H4 (cell line): ENCODE data around the gene ZFP36. TPM values are rescaled to one million over a fixed set of nuclear protein-coding genes. Genes with fewer than 3 reads are reported as not detected.
"Not testable (repeated sequence)": the region's sequence is repeated elsewhere in the genome, so short reads cannot be mapped to it uniquely, and the experiment has no call there.

ENCODE experiments used
- DNase-seq: peaks from one replicate; pipeline ENCODE4 v3.0.0-alpha.2; 2015; ENCODE audit warnings: low spot score
- total RNA-seq: library from RNA; depleted of rRNA; stranded (reverse); fragments of >200 nt; shearing (Covaris generic); gene quantifications from 2 replicates; pipeline ENCODE4 v1.2.3, GENCODE V29; 2014; rRNA removed

The ZFP36 gene, protein sequence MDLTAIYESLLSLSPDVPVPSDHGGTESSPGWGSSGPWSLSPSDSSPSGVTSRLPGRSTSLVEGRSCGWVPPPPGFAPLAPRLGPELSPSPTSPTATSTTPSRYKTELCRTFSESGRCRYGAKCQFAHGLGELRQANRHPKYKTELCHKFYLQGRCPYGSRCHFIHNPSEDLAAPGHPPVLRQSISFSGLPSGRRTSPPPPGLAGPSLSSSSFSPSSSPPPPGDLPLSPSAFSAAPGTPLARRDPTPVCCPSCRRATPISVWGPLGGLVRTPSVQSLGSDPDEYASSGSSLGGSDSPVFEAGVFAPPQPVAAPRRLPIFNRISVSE
- total RNA-seq: 4.0 and 5.7 TPM in 2 replicates

DNA sequence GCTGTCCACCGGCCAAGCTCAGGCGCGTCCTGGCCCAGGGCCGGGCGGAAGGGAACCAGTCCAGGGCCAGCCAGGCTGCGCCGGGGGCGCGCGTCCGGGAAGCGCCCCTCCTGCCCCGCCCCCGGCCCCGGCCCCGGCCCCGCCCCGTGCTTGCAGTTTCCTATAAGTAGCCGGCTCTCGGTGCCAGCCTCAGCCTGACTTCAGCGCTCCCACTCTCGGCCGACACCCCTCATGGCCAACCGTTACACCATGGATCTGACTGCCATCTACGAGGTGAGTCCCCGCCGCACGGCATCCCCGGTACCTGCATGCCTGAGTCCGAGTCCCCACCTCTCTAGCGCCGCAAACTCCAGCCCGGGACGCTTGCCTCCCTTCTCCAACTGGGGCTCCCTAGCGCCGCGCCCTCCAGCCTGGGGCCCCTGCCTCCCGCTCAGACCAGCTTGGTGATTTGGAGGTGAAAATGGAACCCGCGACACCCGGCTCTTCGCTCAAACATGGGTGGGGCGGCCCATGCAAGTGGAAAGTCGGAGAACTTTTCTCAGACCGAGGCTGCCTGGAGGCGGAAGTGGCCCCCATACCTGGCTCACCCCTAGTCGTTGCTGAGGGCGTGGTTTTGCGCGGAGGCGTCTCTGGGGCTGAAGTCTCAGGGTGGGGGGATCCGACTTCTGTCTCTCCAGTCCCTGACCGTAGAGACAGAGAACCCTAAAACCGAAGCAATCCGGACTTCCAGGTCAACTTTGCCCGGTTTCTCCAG is at the start of gene ZFP36:
Gene ZFP36 (plus strand): TSS at position 192 of the 754 bp plus-strand sequence. CDS start 58 bp downstream, at position 250.
- DNase-seq: peak; percentile 91

DNA sequence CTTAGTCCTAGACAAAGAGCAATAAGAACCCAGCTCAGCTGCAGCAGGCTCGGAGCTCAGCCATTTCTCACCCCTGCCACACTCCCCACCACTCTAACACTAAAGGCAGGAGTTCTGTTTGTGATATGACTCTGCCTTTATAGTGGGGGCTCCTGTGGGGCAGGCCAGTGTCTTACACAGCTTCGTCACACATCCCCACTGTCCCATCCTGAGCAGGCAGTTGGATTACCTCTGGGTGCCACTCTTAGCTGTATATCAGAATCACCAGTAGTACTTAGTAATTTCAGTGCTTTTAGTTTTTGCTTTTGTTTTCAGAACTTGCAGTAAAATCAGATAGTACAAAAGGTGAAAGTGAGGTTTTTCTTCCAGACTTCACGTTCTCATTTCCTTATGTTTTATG is 47.6 kb upstream of the ZFP36 start:
- DNase-seq: no peak

DNA sequence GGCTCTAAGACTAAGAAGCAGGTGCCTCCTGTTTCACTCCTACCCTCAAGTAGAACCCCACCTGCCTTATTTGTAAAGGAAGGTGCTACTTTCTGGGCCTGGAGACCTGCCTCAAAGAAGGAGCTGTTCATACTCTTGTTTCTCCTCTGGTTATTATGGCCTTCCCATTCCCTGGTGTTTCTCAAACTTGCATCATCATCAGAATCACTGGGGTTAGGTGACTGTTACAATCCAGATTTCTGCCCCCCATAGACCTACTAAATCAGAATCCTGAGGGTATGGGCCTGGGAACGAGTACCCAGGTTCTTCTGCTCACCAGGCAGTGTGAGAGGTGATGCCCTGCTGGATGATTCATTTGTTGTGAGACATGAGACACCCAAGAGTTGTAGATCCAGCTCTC is 46.0 kb upstream of the ZFP36 start:
- DNase-seq: no peak

DNA sequence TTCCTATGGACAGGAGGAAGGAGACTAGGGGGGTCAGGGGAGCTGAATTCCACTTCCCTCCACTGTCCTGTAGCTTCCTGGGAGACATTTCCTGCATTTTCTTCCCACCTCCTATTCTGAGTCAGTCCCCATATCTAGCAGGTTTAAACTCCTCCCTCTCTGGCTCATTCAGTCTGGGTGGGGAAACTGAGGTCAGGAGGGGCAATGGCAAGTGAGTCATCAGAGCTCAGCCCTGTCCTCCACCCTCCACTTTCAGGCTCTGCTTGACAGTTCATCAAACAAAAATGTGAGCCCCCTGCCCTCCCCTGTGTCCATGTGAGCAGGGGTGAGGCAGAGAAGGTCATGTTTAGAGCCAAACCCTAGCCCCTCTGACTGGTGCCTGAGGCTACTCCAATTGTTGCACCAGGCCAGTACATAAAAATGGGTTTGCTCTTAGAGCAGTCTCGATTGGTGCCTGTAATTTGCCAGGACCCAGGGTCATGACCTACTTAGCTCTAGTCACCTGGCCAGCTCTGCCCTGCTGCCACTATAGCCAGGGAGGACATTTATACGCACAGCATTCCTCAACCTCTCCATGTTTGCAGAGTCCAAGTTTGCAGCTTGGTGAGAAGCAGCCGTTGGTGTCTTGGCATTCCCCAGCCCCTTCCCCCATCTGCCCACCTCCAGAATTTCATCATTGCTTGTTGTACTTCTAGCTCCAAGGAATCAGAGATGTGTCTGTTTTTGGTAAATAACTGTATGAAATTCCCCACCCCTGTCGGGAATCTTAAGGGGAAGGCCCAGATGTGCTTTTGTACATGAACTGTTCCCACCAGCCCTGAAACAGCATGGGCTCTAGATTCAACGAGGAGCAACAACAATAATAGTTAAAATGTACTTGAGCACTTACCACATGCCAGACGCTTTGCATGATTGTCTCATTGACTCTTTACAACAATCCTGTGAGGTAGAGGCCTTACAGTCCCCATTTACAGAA is 43.7 kb upstream of the ZFP36 start:
- no peak for DNase-seq

DNA sequence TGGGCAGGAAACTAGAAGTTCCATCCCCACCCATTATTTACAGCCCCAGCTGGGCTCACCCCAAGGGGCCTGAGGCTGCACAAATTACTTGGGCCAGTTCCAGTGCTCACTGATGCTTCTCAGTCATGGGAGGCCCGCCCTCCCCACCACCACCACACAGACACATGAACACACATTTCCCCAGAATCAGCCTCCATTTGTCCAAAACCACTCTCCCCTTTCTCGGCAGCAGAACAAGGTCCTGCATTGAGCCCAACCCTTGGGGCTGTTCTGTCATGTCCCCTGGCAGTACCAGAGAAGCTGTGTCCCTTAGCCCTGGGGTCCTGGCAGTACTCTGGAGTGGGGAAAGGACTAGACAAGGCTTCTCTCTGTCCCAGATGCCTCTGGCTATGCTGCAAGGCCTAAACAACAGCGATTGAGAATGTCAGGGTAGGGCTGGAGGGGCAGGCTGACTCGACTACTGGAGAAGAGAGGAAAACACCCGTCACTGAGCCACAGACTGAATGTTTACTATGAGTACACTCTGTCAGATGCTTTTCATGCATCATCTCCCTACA is 42.7 kb upstream of the ZFP36 start:
- no peak for DNase-seq

DNA sequence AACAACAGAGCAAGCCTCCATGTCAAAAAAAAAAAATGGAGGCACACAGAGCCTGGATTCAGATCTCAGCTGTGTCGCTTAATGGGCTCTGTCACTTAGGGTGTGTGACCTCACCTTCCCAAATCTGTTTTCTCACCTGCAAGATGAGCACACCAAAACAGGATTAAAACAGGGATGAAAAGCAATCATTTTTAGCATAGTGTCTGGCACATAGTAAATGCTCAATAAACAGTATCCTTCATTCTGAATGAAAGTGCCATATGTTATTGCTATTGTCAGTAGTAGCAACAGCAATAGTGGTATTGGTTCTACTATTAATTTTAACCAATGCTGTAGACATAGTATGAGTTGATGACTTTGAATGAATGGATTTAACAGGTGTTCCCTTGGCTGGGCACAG is 41.1 kb upstream of the ZFP36 start:
- DNase-seq: no peak

DNA sequence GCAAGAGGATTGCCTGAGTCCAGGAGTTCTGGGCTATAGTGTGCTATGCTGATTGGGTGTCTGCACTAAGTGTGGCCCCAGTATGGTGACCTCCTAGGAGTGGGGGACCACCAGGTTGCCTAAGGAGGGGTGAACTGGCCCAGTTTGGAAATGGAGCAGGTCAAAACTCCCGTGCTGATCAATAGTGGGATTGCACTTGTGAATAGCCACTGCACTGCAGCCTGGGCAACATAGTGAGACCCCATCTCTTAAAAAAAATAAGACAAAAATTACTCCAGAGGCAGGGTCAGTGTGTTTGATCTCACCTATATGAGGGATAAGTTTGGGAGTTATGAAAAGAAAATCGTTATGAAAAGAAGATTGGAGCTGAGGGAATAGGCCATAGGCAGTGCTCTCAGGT is 37.4 kb upstream of the ZFP36 start:
- DNase-seq: no peak

DNA sequence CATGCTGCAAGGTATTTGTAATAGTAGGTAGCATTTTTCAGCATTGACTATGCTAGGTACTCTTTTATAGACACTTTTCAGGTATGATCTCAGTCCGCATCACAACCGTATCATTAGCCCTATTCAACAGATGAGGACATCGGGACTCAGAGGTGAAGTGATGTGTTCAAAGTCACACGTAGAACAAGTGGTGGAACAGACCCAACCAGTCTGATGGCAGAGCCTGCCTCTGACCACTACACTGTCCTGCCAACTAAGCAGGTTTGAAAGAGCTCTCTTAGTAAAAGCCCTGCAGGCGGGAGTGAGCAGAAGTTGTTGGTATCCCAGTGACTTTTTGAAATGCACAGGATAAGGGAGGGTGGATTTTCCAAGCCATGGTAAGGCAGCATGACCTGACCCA is 35.9 kb upstream of the ZFP36 start:
- DNase-seq: no peak

DNA sequence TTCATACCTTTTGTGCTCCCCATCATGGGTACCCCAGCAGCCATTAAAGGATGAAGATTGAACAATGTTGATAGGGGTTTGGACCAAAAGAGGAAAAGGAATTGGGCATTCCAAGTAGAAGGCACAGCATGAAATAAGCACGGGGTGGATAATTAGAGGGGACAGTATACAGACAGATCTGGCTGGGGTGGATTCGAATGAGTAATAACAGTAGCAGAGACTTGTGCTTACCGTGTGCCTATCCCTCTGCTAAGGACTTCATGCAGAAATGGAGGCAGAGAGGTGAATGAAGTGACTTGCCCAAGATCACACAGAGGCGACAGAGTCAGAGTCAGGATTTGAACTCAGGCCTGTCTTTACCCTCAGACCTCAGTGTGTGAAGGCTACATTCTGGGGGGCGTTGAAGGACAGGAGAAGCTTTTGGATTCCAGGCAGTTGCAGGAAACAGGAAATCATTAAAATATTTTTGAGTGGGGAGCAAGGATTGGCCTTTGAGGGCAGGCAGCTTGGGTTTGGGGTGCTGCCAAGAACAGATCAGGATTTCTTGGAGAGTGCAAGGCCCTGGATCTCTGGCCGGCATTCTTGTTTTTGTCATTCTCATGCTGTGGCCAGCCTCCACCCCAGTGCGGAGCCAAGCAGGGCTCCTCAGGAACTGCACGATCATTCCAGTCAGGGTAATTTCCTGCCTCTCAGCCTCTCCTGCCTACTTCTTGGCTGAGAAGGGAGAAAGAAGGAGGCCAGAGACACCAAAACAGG is 34.4 kb upstream of the ZFP36 start:
- DNase-seq: peak; percentile 70

DNA sequence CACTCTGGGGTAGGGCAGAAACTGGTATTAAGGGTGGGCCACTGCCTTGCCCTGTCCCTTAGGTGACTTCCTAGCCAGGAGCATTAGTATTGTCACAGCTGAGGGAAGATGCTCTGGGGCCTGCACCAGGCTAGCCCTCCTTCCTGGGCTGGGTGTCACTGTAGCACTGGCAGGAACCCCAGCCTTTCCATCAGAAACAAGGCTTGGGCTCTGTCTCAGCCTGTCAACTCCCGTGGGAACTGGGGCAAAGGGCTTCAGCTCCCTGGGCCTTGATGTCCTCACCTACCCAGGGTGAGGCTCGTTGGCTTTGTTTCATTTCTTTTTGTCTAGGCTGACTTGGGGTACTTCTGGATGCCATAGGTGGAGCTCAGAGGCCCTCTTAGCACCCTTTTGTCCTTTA is 33.7 kb upstream of the ZFP36 start:
- DNase-seq: no peak

DNA sequence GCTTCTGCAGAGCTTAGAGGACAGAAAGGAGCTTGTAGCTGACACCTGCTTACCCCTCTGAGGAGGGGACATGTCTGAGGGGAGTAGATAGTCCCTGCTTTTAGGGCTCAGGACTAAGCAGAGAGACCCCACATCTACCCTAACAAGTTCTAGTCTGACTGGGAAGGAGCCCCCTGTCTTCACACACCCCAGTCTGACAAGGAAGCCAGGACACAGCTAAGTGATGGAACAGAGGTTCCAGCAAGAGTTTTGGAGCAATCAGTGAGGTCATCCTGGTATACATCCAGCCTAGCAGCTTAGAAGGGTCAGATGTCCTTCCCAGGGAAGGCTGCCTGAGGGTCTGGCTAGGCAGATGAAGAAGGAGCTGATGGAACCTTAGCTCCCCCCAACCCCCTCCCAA is 30.7 kb upstream of the ZFP36 start:
- no peak for DNase-seq

DNA sequence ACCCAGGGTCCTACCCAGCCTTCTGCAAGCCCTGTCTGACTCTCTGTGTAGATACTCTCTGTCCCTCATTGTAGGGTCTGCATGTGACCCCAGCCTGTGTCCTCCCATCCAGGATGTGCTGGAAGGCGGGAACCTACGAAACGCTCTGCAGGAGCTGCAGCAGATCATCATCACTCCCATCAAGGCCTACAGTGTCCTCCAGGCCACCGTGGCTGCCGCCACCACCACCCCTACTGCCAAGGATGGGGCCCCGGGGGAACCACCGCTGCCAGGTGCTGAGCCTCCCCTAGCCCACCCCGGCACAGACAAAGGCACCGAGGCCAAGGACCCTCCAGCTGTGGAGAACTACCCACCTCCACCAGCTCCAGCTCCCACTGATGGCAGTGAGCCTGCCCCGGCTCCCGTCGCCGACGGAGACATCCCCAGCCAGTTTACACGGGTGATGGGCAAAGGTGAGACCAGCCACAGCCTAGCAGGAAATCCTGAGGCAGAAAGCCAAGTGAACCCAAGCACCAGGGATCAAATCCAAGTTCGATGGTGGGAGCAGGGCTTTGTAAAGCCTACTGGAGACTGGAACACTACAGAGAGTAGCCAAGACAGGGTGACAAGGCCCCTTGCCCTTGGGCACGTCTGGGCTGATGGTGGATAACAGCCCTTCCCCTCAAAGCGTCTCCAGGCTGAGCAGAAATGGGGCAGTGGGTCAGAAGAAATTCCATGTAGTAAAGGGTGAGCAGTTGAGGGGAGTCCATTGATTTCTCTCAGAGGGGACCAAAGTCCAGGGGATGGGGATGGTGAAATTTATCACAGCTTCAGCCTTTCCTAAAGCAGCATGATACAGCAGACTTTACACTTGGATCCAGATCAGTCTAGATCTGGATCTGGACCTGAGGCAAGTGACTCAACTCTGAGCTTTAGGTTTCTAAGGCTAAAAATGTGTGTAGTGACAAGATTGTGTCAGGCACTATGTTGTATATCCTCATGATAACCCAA is 29.0 kb upstream of the ZFP36 start:
- DNase-seq: no peak

DNA sequence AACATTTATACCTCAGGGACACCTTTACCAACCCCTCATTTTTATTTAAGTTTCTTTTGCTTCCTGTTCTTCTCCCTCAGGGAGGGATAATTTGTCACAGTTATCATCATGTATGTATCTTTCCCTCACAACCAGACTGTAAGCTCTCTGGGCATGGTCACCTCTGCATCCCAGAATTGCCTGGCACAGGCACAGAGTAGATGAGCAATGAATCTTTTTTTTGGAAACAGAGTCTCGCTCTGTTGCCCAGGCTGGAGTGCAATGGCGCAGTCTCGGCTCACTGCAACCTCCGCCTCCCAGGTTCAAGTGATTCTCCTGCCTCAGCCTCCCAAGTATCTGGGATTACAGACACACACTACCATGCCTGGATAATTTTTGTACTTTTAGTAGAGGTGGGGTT is 27.3 kb upstream of the ZFP36 start:
- not testable (repeated sequence) for DNase-seq

DNA sequence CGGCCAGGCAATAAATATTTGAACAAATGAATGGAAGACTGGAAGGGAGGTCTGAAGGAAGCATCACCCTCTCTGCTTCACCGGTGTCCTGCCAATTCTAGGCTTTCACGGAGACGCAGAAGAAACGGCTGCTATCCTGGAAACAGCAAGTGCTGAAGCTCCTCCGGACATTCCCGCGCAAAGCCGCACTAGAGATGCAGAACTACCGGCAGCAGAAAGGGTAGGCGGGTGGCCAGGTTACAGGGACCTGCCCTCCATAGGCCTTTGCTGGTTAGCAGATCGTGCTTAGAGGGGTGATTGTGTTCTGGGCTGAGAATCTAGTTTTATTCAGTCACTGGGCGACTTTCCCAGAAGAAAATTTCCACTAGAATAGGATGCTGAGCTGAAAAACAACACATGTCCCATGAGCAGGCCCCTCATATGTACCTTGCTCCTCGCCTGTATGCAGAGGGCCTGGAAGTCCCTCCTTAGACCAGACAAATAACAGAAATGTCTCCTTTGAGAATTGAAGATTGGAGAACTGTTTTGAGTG is 26.7 kb upstream of the ZFP36 start:
- no peak for DNase-seq

DNA sequence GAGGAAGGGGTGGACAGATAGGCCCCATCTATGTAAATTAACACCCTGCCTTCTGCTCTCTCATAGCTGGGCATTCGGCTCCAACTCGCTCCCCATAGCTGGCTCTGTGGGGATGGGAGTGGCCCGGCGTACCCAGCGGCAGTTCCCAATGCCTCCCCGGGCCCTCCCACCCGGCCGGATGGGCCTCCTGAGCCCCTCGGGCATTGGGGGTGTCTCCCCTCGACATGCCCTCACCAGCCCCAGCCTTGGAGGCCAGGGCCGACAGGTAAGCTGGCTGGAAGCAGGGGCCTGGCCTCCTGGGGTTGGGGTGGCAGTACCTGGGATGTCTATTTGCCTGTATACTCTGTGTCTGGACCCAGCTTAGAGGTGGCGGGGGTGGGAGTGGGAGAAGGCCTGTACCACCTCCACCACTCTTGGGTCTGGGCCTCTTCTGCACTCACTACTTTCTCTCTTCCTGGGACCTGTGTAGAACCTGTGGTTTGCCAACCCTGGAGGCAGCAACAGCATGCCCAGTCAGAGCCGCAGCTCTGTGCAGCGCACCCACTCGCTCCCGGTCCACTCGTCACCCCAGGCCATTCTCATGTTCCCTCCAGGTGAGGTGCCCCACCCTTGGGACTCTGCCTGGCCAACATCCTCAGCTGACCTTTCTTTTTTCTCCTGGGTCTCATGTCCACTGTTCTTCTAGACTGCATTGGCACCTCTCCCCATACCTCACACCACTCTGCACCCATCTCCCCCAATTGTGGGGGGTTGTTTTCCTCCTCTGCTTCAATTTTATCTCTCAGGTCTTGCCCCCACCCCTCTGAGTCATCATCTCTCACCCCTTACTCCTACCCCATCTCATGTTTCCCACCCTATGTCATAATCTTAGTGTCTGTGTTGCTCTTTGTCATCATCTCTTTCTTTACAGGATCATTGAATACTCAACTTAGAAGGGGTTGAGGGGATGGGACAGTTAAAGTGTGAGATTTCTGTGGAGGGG is 25.8 kb upstream of the ZFP36 start:
- no peak for DNase-seq

DNA sequence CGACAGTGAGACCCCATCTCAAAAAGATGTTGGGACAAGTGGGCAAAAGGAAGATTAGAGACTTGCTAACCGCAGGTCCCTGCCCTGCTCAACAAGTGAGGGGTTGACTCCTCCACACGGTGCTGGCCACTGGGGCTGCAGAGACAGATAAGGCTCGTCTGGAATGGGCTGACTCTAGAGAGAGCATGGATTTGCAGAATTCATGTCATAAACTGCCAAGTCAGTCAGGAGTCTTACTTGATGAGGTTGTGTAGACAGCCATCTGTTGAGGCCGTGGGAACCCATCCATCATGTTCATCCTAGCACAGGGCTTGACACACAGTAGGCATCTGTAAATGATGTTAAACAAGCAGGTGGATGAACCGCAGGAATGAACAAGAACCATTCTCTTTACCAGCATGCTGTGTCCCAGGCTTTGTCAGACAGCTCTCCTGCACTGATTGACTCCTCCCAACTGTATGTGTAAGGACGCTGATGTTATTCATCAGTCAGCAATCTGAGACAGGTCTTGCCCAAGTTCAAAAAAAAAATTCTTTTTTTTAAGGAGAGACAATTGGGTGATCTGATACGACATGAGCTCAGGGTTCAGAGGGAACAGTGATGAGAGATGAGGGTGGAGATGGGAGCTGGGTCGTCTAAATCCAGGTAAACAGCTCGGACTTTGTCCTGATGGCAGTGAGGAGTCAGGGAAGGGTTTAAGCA is 24.6 kb upstream of the ZFP36 start:
- no peak for DNase-seq

DNA sequence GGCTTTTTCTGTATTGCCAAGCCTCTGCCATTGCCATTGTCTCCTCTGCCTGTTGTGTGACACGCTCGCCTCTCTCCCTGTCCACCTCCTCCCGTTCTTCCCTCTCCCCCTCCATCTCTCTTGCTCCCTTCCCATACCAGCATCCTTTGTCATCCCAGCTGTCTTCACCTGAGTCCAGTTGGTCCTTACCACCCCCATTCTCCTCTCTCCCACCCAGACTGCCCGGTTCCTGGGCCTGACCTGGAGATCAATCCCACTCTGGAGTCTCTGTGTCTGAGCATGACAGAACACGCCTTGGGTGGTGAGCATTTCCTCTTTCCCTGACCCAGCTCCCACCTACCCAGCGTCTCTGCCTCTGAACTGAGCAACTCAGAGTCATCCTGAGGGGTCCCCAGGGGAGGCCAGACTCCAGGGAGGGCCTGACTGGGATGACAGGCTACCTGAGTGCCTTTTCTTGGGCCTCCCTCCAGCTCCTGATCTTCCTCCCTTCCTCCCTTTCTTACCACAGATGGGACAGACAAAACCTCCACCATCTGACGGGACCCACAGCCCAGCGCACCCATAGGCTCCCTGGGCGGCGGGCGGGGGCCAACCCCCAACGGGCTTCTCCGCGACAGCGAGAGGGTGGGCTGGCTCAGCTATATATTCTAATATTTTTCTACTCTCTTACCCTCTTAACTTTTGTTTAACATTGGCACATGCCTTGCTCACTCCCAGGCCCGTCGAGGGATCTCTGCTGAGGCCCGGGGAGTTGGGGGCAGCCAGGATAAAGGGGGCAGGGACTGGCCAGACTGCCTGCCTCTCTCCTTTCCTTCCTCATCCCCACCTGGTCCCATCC is 23.4 kb upstream of the ZFP36 start:
- no peak for DNase-seq
